Neural cell (in vitro differentiated cells): ENCODE data around the gene AP2A2.

Source experiments
- EP300 ChIP-seq: fragments of 450-650 bp; conservative IDR thresholded peaks from 2 replicates; pipeline ENCODE4 v1.6.1; 2014; ENCODE audit warnings: antibody characterized with exemption, mild to moderate bottlenecking, moderate library complexity; ENCODE audit not compliant: poor library complexity, severe bottlenecking
- REST ChIP-seq: IDR thresholded peaks from 2 replicates; pipeline ENCODE4 v1.6.1; 2012; ENCODE audit warnings: borderline replicate concordance

GRCh38 chr11:977830-978720, 52.4 kb downstream of the AP2A2 start:
- no peak for TF ChIP-seq REST
- TF ChIP-seq EP300, result no peak
